H9 (cell line): ENCODE results near the gene SLC25A34. TPM values are rescaled to one million over a fixed set of nuclear protein-coding genes. Genes with fewer than 3 reads are reported as not detected.

Experiments used
- DNase-seq: peaks from one replicate; pipeline ENCODE4 v3.0.0-alpha.2; 2017
- H2AFZ ChIP-seq: one replicate; pipeline ENCODE4 v1.6.1; 2013; ENCODE audit warnings: mild to moderate bottlenecking, low read length, control low read depth, moderate library complexity
- H2AK5ac ChIP-seq: 2 replicates; pipeline ENCODE4 v1.6.1; 2013; ENCODE audit warnings: low read length, control low read depth, mixed read lengths; ENCODE audit not compliant: insufficient read length
- H2BK120ac ChIP-seq: one replicate; pipeline ENCODE4 v1.6.1; 2013; ENCODE audit warnings: low read depth, mild to moderate bottlenecking, low read length, control low read depth, inconsistent platforms; ENCODE audit not compliant: poor library complexity, severe bottlenecking
- H2BK12ac ChIP-seq: 2 replicates; pipeline ENCODE4 v1.6.1; 2013; ENCODE audit warnings: low read length, control low read depth, mixed read lengths, low read depth; ENCODE audit not compliant: insufficient read length
- H2BK15ac ChIP-seq: 2 replicates; pipeline ENCODE4 v1.6.1; 2013; ENCODE audit warnings: low read depth, low read length, control low read depth
- H2BK20ac ChIP-seq: one replicate; pipeline ENCODE4 v1.6.1; 2013; ENCODE audit warnings: low read depth, mild to moderate bottlenecking, low read length, control low read depth, inconsistent platforms; ENCODE audit not compliant: poor library complexity, severe bottlenecking
- H2BK5ac ChIP-seq: 2 replicates; pipeline ENCODE4 v1.6.1; 2013; ENCODE audit warnings: low read length, control low read depth, mixed read lengths; ENCODE audit not compliant: insufficient read length
- H3K14ac ChIP-seq: 2 replicates; pipeline ENCODE4 v1.6.1; 2013; ENCODE audit warnings: low read length, control low read depth; ENCODE audit not compliant: insufficient read depth
- H3K18ac ChIP-seq: 2 replicates; pipeline ENCODE4 v1.6.1; 2013; ENCODE audit warnings: low read depth, mild to moderate bottlenecking, mixed read lengths, low read length, control low read depth; ENCODE audit not compliant: insufficient read length
- H3K23ac ChIP-seq: 2 replicates; pipeline ENCODE4 v1.6.1; 2013; ENCODE audit warnings: low read length, control low read depth, mixed read lengths, low read depth; ENCODE audit not compliant: insufficient read length
- H3K23me2 ChIP-seq: 2 replicates; pipeline ENCODE4 v1.6.1; 2013; ENCODE audit warnings: low read depth, mild to moderate bottlenecking, mixed read lengths, low read length, control low read depth; ENCODE audit not compliant: insufficient read length, poor library complexity, severe bottlenecking
- H3K27ac ChIP-seq: 2 replicates; pipeline ENCODE4 v1.5.1; 2013; ENCODE audit warnings: low read length, control low read depth, mixed read lengths, low read depth; ENCODE audit not compliant: insufficient read length
- H3K27me3 ChIP-seq: 2 replicates; pipeline ENCODE4 v1.6.1; 2013; ENCODE audit warnings: low read length, control low read depth, inconsistent platforms; ENCODE audit not compliant: insufficient read depth
- H3K4ac ChIP-seq: 2 replicates; pipeline ENCODE4 v1.6.1; 2013; ENCODE audit warnings: low read depth, mild to moderate bottlenecking, control low read depth, inconsistent platforms, low read length, moderate library complexity
- H3K4me1 ChIP-seq: 2 replicates; pipeline ENCODE4 v1.6.1; 2013; ENCODE audit warnings: low read length, control low read depth, inconsistent platforms; ENCODE audit not compliant: insufficient read depth
- H3K4me2 ChIP-seq: 2 replicates; pipeline ENCODE4 v1.6.1; 2013; ENCODE audit warnings: low read length, control low read depth, mixed read lengths; ENCODE audit not compliant: insufficient read length, insufficient read depth
- H3K56ac ChIP-seq: 2 replicates; pipeline ENCODE4 v1.6.1; 2013; ENCODE audit warnings: low read depth, mild to moderate bottlenecking, mixed read lengths, low read length, control low read depth; ENCODE audit not compliant: insufficient read length
- H3K79me1 ChIP-seq: 2 replicates; pipeline ENCODE4 v1.6.1; 2013; ENCODE audit warnings: low read depth, mild to moderate bottlenecking, moderate library complexity, low read length, control low read depth, inconsistent platforms; ENCODE audit not compliant: insufficient read depth, poor library complexity, severe bottlenecking
- H3K79me2 ChIP-seq: 2 replicates; pipeline ENCODE4 v1.6.1; 2013; ENCODE audit warnings: low read length, control low read depth, inconsistent platforms; ENCODE audit not compliant: insufficient read depth
- H3K9ac ChIP-seq: 2 replicates; pipeline ENCODE4 v1.6.1; 2013; ENCODE audit warnings: low read length, control low read depth, mixed read lengths; ENCODE audit not compliant: insufficient read length; ENCODE audit errors: extremely low read depth
- H3K9me3 ChIP-seq: one replicate; pipeline ENCODE4 v1.6.1; 2013; ENCODE audit warnings: low read depth, low read length, inconsistent platforms; ENCODE audit not compliant: control insufficient read depth
- H3T11ph ChIP-seq: one replicate; pipeline ENCODE4 v1.6.1; 2013; ENCODE audit warnings: mild to moderate bottlenecking, low read length, control low read depth, inconsistent platforms
- H4K20me1 ChIP-seq: one replicate; pipeline ENCODE4 v1.6.1; 2013; ENCODE audit not compliant: control insufficient read depth, insufficient read length, insufficient read depth
- H4K5ac ChIP-seq: 2 replicates; pipeline ENCODE4 v1.6.1; 2013; ENCODE audit warnings: low read depth, mild to moderate bottlenecking, mixed read lengths, low read length, control low read depth; ENCODE audit not compliant: insufficient read length
- H4K8ac ChIP-seq: replicated peaks from 2 replicates; pipeline ENCODE4 v1.6.1; 2013; ENCODE audit warnings: low read length, control low read depth, mixed read lengths, low read depth; ENCODE audit not compliant: insufficient read length
- H4K91ac ChIP-seq: 2 replicates; pipeline ENCODE4 v1.6.1; 2013; ENCODE audit warnings: low read depth, mild to moderate bottlenecking, moderate library complexity, mixed read lengths, low read length, control low read depth; ENCODE audit not compliant: insufficient read length
- H3K27ac Mint-ChIP-seq, 3 experiments: 2 replicates in 2 of 3; 3 replicates in 1 of 3; pipeline ENCODE4 v1.8.0; 2020 to 2021; ENCODE audit warnings: mixed read lengths in 3 of 3, mild to moderate bottlenecking in 1 of 3, moderate library complexity in 1 of 3
- H3K27me3 Mint-ChIP-seq: 2 replicates; pipeline ENCODE4 v1.8.0; 2021; ENCODE audit warnings: low read depth, mild to moderate bottlenecking, moderate library complexity, mixed read lengths
- H3K36me3 Mint-ChIP-seq, 3 experiments: 2 replicates in 2 of 3; 3 replicates in 1 of 3; pipeline ENCODE4 v1.8.0; 2020 to 2021; ENCODE audit warnings: low read depth in 3 of 3, mixed read lengths in 3 of 3; ENCODE audit not compliant: insufficient read depth in 1 of 3
- H3K4me1 Mint-ChIP-seq, 2 experiments: 2 replicates each; pipeline ENCODE4 v1.8.0; 2020; ENCODE audit warnings: mixed read lengths in 2 of 2
- H3K4me3 Mint-ChIP-seq, 2 experiments: 2 replicates in 1 of 2; 3 replicates in 1 of 2; pipeline ENCODE4 v1.8.0; 2020 to 2021; ENCODE audit warnings: mild to moderate bottlenecking in 2 of 2, mixed read lengths in 2 of 2, moderate library complexity in 1 of 2
- H3K9me3 Mint-ChIP-seq, 2 experiments: 2 replicates in 1 of 2; 3 replicates in 1 of 2; pipeline ENCODE4 v1.8.0; 2020; ENCODE audit warnings: mild to moderate bottlenecking in 2 of 2, mixed read lengths in 2 of 2, moderate library complexity in 1 of 2
- WGBS: extraction: QIAGEN DNeasy Blood & Tissue Kit; methylation state at CpG from one replicate; pipeline ENCODE4 v1.1.7; 2013; ENCODE audit warnings: missing lambda C conversion rate, low lambda C conversion rate, mixed read lengths; ENCODE audit not compliant: insufficient read length; ENCODE audit errors: extremely low coverage; 5-methylcytosine and 5-hydroxymethylcytosine counted together
- total RNA-seq: library from RNA; stranded (reverse); gene quantifications from 2 replicates; pipeline ENCODE4 v1.2.1, GENCODE V29; 2021
- TF ChIP-seq, protein P1 (sequence below): fragments of 200-600 bp; sonication (generic); conservative IDR thresholded peaks from 3 replicates; pipeline ENCODE4 v1.8.0; 2021; ENCODE audit warnings: antibody characterized with exemption, mild to moderate bottlenecking

SLC25A34 gene
- total RNA-seq, 1 experiment from 2014 or later = 1.5 TPM

DNA sequence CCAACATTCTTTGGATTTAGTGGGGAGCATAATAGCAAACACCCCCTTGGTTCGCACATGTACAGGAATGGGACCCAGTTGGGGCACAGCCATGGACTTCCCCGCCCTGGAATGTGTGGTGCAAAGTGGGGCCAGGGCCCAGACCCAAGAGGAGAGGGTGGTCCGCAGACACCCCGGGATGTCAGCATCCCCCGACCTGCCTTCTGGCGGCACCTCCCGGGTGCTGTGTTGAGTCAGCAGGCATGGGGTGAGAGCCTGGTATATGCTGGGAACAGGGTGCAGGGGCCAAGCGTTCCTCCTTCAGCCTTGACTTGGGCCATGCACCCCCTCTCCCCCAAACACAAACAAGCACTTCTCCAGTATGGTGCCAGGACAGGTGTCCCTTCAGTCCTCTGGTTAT is 49.6 kb downstream of the SLC25A34 start:
- Histone ChIP-seq H4K8ac (no peak overlapping the region), H2BK12ac (no peak overlapping the region), H3K9me3 (no peaks in the 10 kb centered on the region), H3K27me3 (no peaks in the 10 kb centered on the region), H2BK15ac (no peak overlapping the region), H3K18ac (no peak overlapping the region), H3K79me2 (no peaks in the 10 kb centered on the region), H3K4me1 (no peaks in the 10 kb centered on the region), H2BK20ac (no peak overlapping the region), H2BK120ac (no peak overlapping the region), H4K91ac (no peak overlapping the region), H2AK5ac (no peak overlapping the region), H3K23me2 (no peaks in the 10 kb centered on the region), H3K9ac (no peak overlapping the region), H3K23ac (no peak overlapping the region), H3K56ac (no peak overlapping the region), H3K79me1 (no peaks in the 10 kb centered on the region), H3K4ac (no peak overlapping the region), H3K27ac (no peak overlapping the region), H3T11ph (no peak overlapping the region), H3K14ac (no peak overlapping the region), H4K5ac (no peak overlapping the region), H2AFZ (no peak overlapping the region), H2BK5ac (no peak overlapping the region), H4K20me1 (no peaks in the 10 kb centered on the region), H3K4me2 (no peak overlapping the region)
- no CpG with 5 or more reads among the region's 8 CpGs for WGBS
- H3K9me3 Mint-ChIP-seq = no peaks in the 10 kb centered on the region
- H3K4me1 Mint-ChIP-seq = no peaks in the 10 kb centered on the region
- peak overlapping the region in 2 of 3 experiments; percentile 27 to 90; a peak in 3 of 7 replicates for H3K27ac Mint-ChIP-seq
- no peak overlapping the region for H3K4me3 Mint-ChIP-seq
- no peak for DNase-seq
- TF ChIP-seq, protein P1, sequence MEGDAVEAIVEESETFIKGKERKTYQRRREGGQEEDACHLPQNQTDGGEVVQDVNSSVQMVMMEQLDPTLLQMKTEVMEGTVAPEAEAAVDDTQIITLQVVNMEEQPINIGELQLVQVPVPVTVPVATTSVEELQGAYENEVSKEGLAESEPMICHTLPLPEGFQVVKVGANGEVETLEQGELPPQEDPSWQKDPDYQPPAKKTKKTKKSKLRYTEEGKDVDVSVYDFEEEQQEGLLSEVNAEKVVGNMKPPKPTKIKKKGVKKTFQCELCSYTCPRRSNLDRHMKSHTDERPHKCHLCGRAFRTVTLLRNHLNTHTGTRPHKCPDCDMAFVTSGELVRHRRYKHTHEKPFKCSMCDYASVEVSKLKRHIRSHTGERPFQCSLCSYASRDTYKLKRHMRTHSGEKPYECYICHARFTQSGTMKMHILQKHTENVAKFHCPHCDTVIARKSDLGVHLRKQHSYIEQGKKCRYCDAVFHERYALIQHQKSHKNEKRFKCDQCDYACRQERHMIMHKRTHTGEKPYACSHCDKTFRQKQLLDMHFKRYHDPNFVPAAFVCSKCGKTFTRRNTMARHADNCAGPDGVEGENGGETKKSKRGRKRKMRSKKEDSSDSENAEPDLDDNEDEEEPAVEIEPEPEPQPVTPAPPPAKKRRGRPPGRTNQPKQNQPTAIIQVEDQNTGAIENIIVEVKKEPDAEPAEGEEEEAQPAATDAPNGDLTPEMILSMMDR = no peak
- peaks cover 10 to 39% (median 18%) of the 10 kb centered on the region in 3 experiments for H3K36me3 Mint-ChIP-seq
- H3K27me3 Mint-ChIP-seq = no peaks in the 10 kb centered on the region
